WTC11 (cell line): ENCODE data around the gene BABAM2.

Source experiments
- ATF2 ChIP-seq: sonication (generic); formaldehyde crosslinking; IDR thresholded peaks from 2 replicates; pipeline ENCODE4 v1.8.1; 2022; ENCODE audit warnings: low read depth, missing genetic modification reagents, borderline replicate concordance
- ATF3 ChIP-seq: sonication (generic); formaldehyde crosslinking; conservative IDR thresholded peaks from 2 replicates; pipeline ENCODE4 v1.8.1; 2022; ENCODE audit warnings: mild to moderate bottlenecking, missing genetic modification reagents
- CREB1 ChIP-seq: sonication (generic); formaldehyde crosslinking; IDR thresholded peaks from 2 replicates; pipeline ENCODE4 v1.8.0; 2023; ENCODE audit warnings: mild to moderate bottlenecking, missing genetic modification reagents
- CTCF ChIP-seq: fragments of 200-600 bp; IDR thresholded peaks from 2 replicates; pipeline ENCODE4 v1.8.0; 2022; ENCODE audit warnings: antibody characterized with exemption
- E2F4 ChIP-seq: sonication (generic); formaldehyde crosslinking; IDR thresholded peaks from 2 replicates; pipeline ENCODE4 v1.8.1; 2022; ENCODE audit warnings: low read depth, mild to moderate bottlenecking, moderate library complexity, missing genetic modification reagents, borderline replicate concordance
- GABPB1 ChIP-seq: sonication (generic); formaldehyde crosslinking; IDR thresholded peaks from 2 replicates; pipeline ENCODE4 v1.8.1; 2023; ENCODE audit warnings: mild to moderate bottlenecking, missing genetic modification reagents
- JUN ChIP-seq: sonication (generic); formaldehyde crosslinking; IDR thresholded peaks from 2 replicates; pipeline ENCODE4 v1.8.0; 2023; ENCODE audit warnings: mild to moderate bottlenecking, missing genetic modification reagents
- MYBL2 ChIP-seq: sonication (generic); formaldehyde crosslinking; IDR thresholded peaks from 2 replicates; pipeline ENCODE4 v1.8.1; 2023; ENCODE audit warnings: mild to moderate bottlenecking, moderate library complexity, missing genetic modification reagents
- USF2 ChIP-seq: sonication (generic); formaldehyde crosslinking; IDR thresholded peaks from 2 replicates; pipeline ENCODE4 v1.8.1; 2023; ENCODE audit warnings: mild to moderate bottlenecking, missing genetic modification reagents, moderate library complexity
- ZNF263 ChIP-seq: sonication (generic); formaldehyde crosslinking; IDR thresholded peaks from 2 replicates; pipeline ENCODE4 v1.8.1; 2022; ENCODE audit warnings: low read depth, mild to moderate bottlenecking, moderate library complexity, missing genetic modification reagents
- ZNF281 ChIP-seq: sonication (generic); formaldehyde crosslinking; IDR thresholded peaks from 2 replicates; pipeline ENCODE4 v1.8.0; 2023; ENCODE audit warnings: mild to moderate bottlenecking, missing genetic modification reagents

- TF ChIP-seq USF2 (CRISPR knock-in tag) = no peak
- no peak for TF ChIP-seq MYBL2
- no peak for TF ChIP-seq E2F4 (CRISPR knock-in tag)
- no peak for TF ChIP-seq CREB1 (CRISPR knock-in tag)
- TF ChIP-seq CTCF = no peak
- TF ChIP-seq ATF2 = no peak
- no peak for TF ChIP-seq GABPB1 (CRISPR knock-in tag)
- TF ChIP-seq ATF3 (CRISPR knock-in tag) = no peak
- no peak for TF ChIP-seq JUN (CRISPR knock-in tag)
- TF ChIP-seq ZNF281 (CRISPR knock-in tag) = no peak
- no peak for TF ChIP-seq ZNF263 (CRISPR knock-in tag)
These were observed 426.2 kb downstream of the BABAM2 start for GRCh38 chr2:28316546-28317335.
